Cardiac muscle cell (in vitro differentiated cells and primary cell): Measurements from ENCODE around the gene KCNH1. TPM values are rescaled to one million over a fixed set of nuclear protein-coding genes. Genes with fewer than 3 reads are reported as not detected.

ENCODE experiments used
- DNase-seq, 2 donors: peaks; one replicate each; pipeline versions ENCODE4 v3.0.0 to v3.0.0-alpha.2; 2010 to 2017; ENCODE audit warnings: low read depth in 1 of 2, low spot score in 1 of 2
- H3K27ac ChIP-seq: fragments of 200-600 bp; sonication (generic); 2 replicates; pipeline ENCODE4 v1.5.1; 2016
- H3K27me3 ChIP-seq: fragments of 200-600 bp; sonication (generic); 2 replicates; pipeline ENCODE4 v1.6.0; 2016; ENCODE audit warnings: control low read depth
- H3K36me3 ChIP-seq: fragments of 200-600 bp; sonication (generic); 2 replicates; pipeline ENCODE4 v1.5.1; 2016; ENCODE audit warnings: control low read depth
- H3K4me1 ChIP-seq: fragments of 200-600 bp; sonication (generic); 2 replicates; pipeline ENCODE4 v1.8.1; 2017; ENCODE audit warnings: low read depth, mild to moderate bottlenecking, mixed run types
- H3K4me3 ChIP-seq: fragments of 200-600 bp; sonication (generic); 2 replicates; pipeline ENCODE4 v1.5.1; 2016; ENCODE audit warnings: mild to moderate bottlenecking
- H3K9me3 ChIP-seq: fragments of 200-600 bp; sonication (generic); 2 replicates; pipeline ENCODE4 v1.5.1; 2017; ENCODE audit warnings: low read depth, mild to moderate bottlenecking, control low read depth
- polyA plus RNA-seq: library from polyadenylated mRNA; unstranded; fragments of >200 nt; fragmentation: Nextera tagmentation; extraction: Ambion mirVana; gene quantifications from 2 replicates; pipeline ENCODE4 v1.2.1, GENCODE V29; 2016
- total RNA-seq: library from RNA; depleted of rRNA; stranded (reverse); fragments of >200 nt; gene quantifications from 2 replicates; pipeline ENCODE4 v1.2.3, GENCODE V29; 2016
- TF ChIP-seq, protein P1 (sequence below): IDR thresholded peaks from 2 replicates; pipeline ENCODE4 v1.5.1; 2012; ENCODE audit warnings: low read depth, mild to moderate bottlenecking, low read length

The KCNH1 gene
- total and polyA plus RNA-seq, 2 experiments from 2014 or later: 0.54 TPM; not detected in 1

DNA sequence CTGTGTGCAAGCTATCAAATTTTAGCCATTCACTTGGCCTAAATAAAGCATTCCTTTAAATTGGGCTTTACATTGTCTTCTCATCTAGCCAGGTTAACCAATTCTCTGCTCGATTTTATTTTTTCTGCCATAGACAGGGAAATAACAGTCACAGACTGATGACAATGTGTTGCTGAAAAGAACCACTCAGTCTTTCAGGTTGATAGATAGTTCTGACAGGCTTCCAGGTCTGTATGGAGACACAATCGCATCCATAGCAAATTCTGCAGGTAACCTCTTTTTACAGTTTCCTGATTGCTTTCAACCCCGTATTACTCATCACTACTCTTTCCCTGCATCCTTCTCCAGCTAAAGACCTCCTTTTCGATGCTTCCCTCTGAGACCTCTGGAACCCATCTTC, 198.0 kb downstream of the KCNH1 start:
- TF ChIP-seq, protein P1, sequence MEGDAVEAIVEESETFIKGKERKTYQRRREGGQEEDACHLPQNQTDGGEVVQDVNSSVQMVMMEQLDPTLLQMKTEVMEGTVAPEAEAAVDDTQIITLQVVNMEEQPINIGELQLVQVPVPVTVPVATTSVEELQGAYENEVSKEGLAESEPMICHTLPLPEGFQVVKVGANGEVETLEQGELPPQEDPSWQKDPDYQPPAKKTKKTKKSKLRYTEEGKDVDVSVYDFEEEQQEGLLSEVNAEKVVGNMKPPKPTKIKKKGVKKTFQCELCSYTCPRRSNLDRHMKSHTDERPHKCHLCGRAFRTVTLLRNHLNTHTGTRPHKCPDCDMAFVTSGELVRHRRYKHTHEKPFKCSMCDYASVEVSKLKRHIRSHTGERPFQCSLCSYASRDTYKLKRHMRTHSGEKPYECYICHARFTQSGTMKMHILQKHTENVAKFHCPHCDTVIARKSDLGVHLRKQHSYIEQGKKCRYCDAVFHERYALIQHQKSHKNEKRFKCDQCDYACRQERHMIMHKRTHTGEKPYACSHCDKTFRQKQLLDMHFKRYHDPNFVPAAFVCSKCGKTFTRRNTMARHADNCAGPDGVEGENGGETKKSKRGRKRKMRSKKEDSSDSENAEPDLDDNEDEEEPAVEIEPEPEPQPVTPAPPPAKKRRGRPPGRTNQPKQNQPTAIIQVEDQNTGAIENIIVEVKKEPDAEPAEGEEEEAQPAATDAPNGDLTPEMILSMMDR: no peak
- no peaks in the 10 kb centered on the region for H3K27me3 ChIP-seq
- no peaks in the 10 kb centered on the region for H3K4me1 ChIP-seq
- DNase-seq: no peak
- no peak overlapping the region for H3K4me3 ChIP-seq
- no peak overlapping the region for H3K27ac ChIP-seq
- no peaks in the 10 kb centered on the region for H3K9me3 ChIP-seq
- no peaks in the 10 kb centered on the region for H3K36me3 ChIP-seq

DNA sequence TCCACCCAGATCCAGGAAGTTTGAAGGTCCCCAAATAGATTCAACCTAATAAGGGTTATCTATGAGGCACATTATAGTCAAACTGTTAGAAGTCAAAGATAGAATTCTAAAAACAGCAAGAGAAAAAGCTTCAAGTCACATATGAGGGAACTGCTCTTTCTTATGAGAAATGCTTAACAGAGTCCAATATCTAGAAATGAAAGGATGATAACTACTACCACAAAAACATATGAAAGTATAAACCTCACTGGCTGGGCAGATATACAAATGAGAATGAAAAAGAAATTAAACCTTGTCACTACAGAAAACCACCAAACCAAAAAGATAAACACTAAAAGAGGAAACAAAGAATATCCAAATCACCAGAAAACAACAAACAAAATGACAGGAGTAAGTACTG, 201.8 kb downstream of the KCNH1 start:
- H3K4me3 ChIP-seq: no peak overlapping the region
- H3K27me3 ChIP-seq: no peaks in the 10 kb centered on the region

DNA sequence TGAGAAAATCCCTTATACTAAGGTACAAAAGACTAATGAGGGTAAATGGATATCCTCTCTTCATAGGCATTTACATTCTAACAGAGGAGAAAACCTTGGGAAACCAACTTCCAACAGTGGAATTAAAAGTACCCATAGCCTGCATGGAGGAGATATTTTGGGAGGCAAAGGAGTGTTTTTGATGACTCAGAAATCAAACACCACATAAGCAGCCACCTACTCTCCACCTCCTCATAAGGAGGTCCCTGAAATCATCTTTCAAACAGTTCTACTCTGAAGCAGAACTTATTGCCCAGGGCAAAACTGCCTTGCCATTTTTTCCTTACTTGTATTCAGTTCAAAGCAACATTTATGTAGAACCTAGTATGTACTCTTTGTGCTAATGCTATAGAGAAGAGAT, 211.3 kb downstream of the KCNH1 start:
- Histone ChIP-seq H3K27ac (no peak overlapping the region), H3K4me1 (no peaks in the 10 kb centered on the region), H3K9me3 (no peaks in the 10 kb centered on the region), H3K4me3 (no peak overlapping the region), H3K36me3 (no peaks in the 10 kb centered on the region), H3K27me3 (no peaks in the 10 kb centered on the region)
- TF ChIP-seq, protein P1: no peak
- DNase-seq: no peak

More for the DNA sequence above, 201.8 kb downstream of the KCNH1 start:
- Histone ChIP-seq H3K36me3 (no peaks in the 10 kb centered on the region), H3K27ac (no peak overlapping the region), H3K9me3 (no peaks in the 10 kb centered on the region), H3K4me1 (no peaks in the 10 kb centered on the region)
- TF ChIP-seq, protein P1: no peak
- no peak for DNase-seq

DNA sequence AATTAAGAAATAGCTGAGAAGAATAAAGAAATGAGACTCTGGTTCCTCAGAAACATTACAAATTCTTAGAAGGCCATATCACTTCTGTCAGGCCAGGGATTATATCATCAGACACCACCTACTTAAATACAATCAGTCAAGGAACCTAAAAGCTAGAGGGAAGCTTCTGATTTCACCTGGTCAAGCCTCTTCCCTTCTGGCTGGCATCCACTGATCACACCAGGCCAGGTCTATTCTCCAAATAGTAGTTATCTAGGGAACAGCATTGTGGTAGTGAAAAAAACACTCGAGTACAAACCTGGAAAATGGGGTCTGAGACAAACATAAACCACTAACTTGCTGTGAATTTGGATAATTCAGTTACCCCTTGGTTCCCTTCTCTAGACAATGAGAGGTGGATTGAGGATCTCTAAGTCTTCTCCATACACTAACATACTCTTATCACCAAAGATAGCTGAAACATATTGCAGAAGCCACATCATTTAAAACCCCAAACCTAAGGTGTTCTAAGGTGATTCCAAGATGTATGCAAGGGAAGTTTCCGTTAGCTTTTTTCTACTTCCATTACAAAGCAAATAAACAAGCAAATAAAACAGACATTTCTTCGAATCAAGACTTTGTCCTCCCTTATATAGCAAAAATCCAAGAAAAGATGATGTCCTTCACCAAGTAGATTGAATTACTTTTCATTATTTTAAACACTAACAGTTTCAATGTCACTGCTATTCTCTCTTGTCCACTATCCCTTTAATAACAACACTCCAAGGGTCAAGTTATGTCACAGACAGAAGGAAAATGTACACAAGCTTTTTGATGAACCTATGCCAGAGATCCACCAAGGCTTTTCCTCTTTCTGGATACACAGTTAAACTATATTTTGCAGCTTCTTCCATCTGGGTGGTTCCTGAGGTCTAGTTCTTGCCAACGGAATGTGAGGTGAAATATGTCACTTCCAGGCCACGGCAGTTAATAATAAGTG, 212.9 kb downstream of the KCNH1 start:
- H3K36me3 ChIP-seq: no peaks in the 10 kb centered on the region
- no peaks in the 10 kb centered on the region for H3K27me3 ChIP-seq
- H3K9me3 ChIP-seq: no peaks in the 10 kb centered on the region
- TF ChIP-seq, protein P1: no peak
- no peaks in the 10 kb centered on the region for H3K4me1 ChIP-seq
- DNase-seq: no peak
- no peak overlapping the region for H3K4me3 ChIP-seq
- no peak overlapping the region for H3K27ac ChIP-seq

DNA sequence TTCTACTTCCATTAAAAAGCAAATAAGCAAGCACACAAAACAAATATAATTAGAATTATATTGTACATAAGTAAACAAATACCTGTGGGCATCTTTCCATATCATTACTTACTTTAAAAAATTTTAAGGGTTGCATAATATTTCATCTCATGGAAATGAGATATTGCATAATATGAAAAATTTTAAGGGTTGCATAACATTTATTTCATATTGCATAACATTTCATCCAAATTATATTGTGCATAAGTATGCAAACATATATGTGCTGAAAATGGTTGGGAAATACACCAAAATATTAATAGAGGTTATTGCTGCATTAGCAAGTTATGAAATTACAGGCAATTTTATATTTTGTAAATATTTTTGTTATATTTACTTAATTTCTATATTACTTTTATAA, 213.7 kb downstream of the KCNH1 start:
- H3K36me3 ChIP-seq: no peaks in the 10 kb centered on the region
- no peaks in the 10 kb centered on the region for H3K27me3 ChIP-seq
- no peaks in the 10 kb centered on the region for H3K9me3 ChIP-seq
- no peak overlapping the region for H3K27ac ChIP-seq
- H3K4me1 ChIP-seq: no peaks in the 10 kb centered on the region
- H3K4me3 ChIP-seq: no peak overlapping the region
- TF ChIP-seq, protein P1: no peak
- DNase-seq: no peak
